ENCODE results near the gene SMARCC1.

SMARCC1 gene

DNA sequence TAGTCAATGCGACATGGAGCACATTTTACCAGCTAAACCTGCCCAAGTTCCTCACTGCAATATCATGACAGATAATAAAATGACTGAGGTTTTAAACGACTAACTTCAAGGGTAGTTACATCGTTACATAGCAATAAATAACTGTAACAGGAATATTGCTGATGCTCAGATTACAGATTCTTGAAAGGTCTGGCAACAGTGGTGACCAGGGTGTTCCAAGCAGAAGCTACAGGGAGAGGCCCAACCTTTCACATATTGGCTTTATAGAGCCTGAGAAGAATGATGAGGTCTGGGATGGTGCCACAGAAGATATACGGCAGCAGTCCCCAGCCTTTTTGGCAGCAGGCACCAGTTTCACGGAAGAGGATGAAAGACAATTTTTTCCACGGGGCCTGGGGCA is 151.9 kb downstream of the SMARCC1 start:
- TF ChIP-seq, protein P1, sequence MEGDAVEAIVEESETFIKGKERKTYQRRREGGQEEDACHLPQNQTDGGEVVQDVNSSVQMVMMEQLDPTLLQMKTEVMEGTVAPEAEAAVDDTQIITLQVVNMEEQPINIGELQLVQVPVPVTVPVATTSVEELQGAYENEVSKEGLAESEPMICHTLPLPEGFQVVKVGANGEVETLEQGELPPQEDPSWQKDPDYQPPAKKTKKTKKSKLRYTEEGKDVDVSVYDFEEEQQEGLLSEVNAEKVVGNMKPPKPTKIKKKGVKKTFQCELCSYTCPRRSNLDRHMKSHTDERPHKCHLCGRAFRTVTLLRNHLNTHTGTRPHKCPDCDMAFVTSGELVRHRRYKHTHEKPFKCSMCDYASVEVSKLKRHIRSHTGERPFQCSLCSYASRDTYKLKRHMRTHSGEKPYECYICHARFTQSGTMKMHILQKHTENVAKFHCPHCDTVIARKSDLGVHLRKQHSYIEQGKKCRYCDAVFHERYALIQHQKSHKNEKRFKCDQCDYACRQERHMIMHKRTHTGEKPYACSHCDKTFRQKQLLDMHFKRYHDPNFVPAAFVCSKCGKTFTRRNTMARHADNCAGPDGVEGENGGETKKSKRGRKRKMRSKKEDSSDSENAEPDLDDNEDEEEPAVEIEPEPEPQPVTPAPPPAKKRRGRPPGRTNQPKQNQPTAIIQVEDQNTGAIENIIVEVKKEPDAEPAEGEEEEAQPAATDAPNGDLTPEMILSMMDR (IDR thresholded peaks at IDR 0.05), result no peak

DNA sequence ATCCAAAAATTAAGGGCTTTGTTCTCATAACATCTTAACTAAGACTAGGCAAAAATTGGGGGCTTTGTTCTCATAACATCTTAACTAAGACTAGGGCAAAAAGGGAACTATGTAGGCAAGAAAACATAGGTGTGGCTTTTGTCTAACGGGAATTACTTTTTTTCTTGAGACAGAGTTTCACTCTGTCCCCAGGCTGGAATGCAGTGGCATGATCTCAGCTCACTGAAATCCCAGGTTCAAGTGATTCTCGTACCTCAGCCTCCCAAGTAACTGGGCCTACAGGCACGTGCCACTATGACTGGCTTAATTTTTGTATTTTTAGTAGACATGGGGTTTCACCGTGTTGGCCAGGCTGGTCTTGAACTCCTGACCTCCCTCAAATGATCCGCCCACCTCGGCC is 153.3 kb downstream of the SMARCC1 start:
- no peaks in the 10 kb centered on the region for H3K9me3 ChIP-seq (ENCODE audit: control insufficient read depth, low read length)
- H3K27ac ChIP-seq, result no peak overlapping the region
- H3K9ac ChIP-seq, result no peak overlapping the region
- TF ChIP-seq, protein P1 (IDR thresholded peaks at IDR 0.05), result no peak
- no peaks in the 10 kb centered on the region for H3K36me3 ChIP-seq (ENCODE audit: control insufficient read depth, insufficient read depth, low read length)
- H2AFZ ChIP-seq, result no peak overlapping the region
- no peaks in the 10 kb centered on the region for H3K4me1 ChIP-seq
- no peak overlapping the region for H3K4me3 ChIP-seq (ENCODE audit: low read depth, low read length)
- peaks cover 3% of the 10 kb centered on the region for H3K79me2 ChIP-seq
- no peaks in the 10 kb centered on the region for H3K27me3 ChIP-seq (ENCODE audit: control insufficient read depth, insufficient read depth, low read length)
- no peak overlapping the region for H3K4me2 ChIP-seq (ENCODE audit: low read length)

More for the DNA sequence above, 151.9 kb downstream of the SMARCC1 start:
- Histone ChIP-seq H3K36me3 (ENCODE audit: control insufficient read depth, insufficient read depth, low read length) (no peaks in the 10 kb centered on the region), H3K9me3 (ENCODE audit: control insufficient read depth, low read length) (no peaks in the 10 kb centered on the region), H2AFZ (no peak overlapping the region), H3K79me2 (peaks cover 3% of the 10 kb centered on the region), H3K27ac (no peak overlapping the region), H3K27me3 (ENCODE audit: control insufficient read depth, insufficient read depth, low read length) (no peaks in the 10 kb centered on the region), H3K9ac (no peak overlapping the region), H3K4me2 (ENCODE audit: low read length) (no peak overlapping the region), H3K4me3 (ENCODE audit: low read depth, low read length) (no peak overlapping the region), H3K4me1 (no peaks in the 10 kb centered on the region)

DNA sequence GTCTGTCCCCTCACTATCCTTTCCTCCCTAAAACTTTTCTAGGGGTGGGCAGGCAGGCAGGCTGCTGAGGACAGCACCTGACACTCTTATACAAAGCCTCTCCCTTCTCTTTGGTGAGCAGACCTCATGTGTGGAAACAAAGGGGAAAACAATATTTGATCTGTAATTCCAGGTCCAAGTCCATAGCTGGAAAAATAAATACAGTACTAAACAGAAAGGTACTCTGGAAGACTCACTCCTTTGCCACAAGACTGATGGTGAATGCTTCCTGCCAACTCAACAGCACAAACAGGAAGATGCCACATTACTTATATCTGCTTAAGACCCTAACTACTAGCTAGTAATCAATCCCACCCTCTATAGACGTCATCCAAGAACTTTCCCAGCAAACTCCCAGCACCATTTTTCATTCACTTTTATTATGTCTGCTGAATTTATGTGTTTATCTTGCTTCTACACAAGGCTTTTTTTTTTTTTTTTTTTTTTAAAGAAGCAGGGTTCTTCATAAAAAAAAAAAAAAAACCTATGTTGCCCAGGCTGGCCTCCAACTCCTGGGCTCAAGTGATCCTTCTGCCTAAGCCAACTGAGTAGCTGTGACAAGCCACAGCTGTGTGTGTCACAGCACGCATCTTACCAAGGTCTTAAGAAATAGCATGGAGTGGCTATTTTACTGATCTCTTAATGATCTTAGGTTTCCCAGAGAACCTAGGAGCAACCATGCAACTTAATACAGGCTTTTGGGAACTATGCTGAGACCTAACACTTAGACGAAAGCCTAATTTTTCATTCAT is 158.8 kb downstream of the SMARCC1 start:
- H3K27ac ChIP-seq, result no peak overlapping the region
- TF ChIP-seq, protein P1 (IDR thresholded peaks at IDR 0.05), result no peak
- no peaks in the 10 kb centered on the region for H3K79me2 ChIP-seq
- H3K27me3 ChIP-seq (ENCODE audit: control insufficient read depth, insufficient read depth, low read length), result no peaks in the 10 kb centered on the region
- no peaks in the 10 kb centered on the region for H3K36me3 ChIP-seq (ENCODE audit: control insufficient read depth, insufficient read depth, low read length)
- no peaks in the 10 kb centered on the region for H3K9me3 ChIP-seq (ENCODE audit: control insufficient read depth, low read length)
- no peak overlapping the region for H2AFZ ChIP-seq
- no peak overlapping the region for H3K4me3 ChIP-seq (ENCODE audit: low read depth, low read length)
- no peak overlapping the region for H3K4me2 ChIP-seq (ENCODE audit: low read length)
- H3K9ac ChIP-seq, result no peak overlapping the region
- no peaks in the 10 kb centered on the region for H3K4me1 ChIP-seq

DNA sequence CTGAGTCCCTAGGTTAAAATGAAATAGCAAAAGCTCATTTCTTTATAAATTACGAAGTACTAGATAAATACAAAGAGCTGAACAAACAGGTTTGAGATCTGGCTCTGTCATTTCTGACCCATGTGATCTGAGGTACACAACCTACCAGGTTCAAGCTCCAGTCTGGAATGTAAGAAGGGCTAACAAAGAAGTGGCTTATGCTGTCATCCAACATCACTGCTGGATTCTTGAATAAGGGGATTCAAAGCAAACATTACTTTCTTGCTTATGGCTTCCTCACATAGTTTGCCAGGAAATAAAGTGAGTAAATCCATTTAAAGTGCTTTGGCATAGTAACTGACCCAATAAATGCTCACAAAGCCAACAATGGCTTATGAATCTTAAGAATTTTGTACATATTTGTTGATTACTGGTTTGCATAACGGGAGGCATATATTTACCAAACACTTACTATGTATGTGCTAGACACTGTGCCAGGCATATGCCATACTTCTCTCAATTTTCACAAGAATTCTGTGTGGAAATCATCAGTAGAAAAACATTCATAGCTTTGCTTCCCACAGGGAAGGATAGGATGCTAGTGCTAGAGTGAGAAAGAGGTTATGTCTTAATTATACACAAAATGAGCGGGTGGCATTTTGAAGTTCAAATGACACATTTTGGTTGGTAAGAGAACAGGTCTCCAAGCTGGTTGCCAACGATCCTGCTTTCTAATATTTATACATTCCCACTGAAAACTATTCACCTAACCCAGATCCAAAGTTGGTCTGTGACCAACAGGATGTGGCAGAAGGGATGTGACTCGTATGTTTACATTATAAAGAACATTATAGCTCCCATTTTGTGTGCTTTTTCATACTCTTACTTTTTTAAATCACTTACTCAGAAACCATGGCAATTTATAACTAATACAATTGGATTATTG is 164.3 kb downstream of the SMARCC1 start:
- no peaks in the 10 kb centered on the region for H3K9me3 ChIP-seq (ENCODE audit: control insufficient read depth, low read length)
- H3K9ac ChIP-seq, result no peak overlapping the region
- no peaks in the 10 kb centered on the region for H3K4me1 ChIP-seq
- TF ChIP-seq, protein P1 (IDR thresholded peaks at IDR 0.05), result no peak
- no peaks in the 10 kb centered on the region for H3K36me3 ChIP-seq (ENCODE audit: control insufficient read depth, insufficient read depth, low read length)
- no peaks in the 10 kb centered on the region for H3K79me2 ChIP-seq
- H3K4me2 ChIP-seq (ENCODE audit: low read length), result no peak overlapping the region
- H3K27ac ChIP-seq, result no peak overlapping the region
- no peaks in the 10 kb centered on the region for H3K27me3 ChIP-seq (ENCODE audit: control insufficient read depth, insufficient read depth, low read length)
- no peak overlapping the region for H2AFZ ChIP-seq
- H3K4me3 ChIP-seq (ENCODE audit: low read depth, low read length), result no peak overlapping the region

Measured in parathyroid adenoma (tissue), 2 donors.